VCaP (cell line): ENCODE data around the gene BOK.

Experiments
- H3K27ac ChIP-seq: fragments of 450-650 bp; 2 replicates; pipeline ENCODE4 v1.5.1; 2017
- TF ChIP-seq, protein P1 (sequence below): fragments of 450-650 bp; conservative IDR thresholded peaks from 2 replicates; pipeline ENCODE4 v1.5.1; 2017; ENCODE audit warnings: mild to moderate bottlenecking, moderate library complexity

BOK gene

DNA sequence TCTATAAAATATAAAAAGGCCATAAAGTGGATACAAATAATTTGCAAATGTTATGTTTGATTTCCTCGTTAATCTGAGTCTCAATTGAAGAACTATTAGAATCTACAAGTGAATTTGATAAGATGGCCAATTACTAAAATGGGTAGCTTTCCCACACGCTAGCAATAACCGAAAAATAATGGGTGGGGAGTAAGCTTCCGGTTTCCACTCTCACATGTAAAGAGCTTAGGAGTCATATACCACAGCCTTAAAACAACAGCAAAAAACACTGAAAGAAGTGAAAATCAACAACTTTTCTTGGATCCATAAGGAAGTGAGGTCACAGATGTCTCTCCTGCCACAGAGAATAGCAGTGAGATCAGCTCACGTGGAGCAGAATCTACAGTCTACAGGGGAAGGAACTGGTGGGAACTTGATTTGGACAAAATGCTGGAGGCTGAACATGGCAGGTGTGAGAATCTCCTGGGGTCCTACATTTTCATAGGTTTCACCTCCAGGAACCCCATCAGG is 59.8 kb downstream of the BOK start:
- TF ChIP-seq, protein P1, sequence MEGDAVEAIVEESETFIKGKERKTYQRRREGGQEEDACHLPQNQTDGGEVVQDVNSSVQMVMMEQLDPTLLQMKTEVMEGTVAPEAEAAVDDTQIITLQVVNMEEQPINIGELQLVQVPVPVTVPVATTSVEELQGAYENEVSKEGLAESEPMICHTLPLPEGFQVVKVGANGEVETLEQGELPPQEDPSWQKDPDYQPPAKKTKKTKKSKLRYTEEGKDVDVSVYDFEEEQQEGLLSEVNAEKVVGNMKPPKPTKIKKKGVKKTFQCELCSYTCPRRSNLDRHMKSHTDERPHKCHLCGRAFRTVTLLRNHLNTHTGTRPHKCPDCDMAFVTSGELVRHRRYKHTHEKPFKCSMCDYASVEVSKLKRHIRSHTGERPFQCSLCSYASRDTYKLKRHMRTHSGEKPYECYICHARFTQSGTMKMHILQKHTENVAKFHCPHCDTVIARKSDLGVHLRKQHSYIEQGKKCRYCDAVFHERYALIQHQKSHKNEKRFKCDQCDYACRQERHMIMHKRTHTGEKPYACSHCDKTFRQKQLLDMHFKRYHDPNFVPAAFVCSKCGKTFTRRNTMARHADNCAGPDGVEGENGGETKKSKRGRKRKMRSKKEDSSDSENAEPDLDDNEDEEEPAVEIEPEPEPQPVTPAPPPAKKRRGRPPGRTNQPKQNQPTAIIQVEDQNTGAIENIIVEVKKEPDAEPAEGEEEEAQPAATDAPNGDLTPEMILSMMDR: no peak
- peak overlapping the region; percentile 87 for H3K27ac ChIP-seq

DNA sequence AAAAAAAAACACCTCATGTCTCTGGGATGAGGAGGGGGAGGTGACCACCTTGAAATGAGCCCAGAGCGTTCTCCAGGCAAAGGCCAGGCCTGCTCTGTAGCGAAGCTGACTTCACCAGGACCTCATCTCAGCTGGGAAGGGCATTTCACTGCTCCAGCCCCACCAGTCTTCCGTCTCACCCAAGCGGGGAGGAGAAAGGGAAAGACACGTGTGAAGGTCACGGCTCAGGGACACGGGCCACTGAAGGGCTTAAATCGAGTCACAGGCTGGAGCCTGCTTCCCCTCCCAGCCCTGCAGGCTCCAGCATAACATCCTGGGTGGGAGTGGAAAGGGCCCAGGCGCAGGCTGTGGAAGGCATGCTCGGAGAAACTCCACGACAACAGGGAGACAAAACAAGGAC is 60.3 kb downstream of the BOK start:
- TF ChIP-seq, protein P1: no peak
- H3K27ac ChIP-seq: peak overlapping the region; percentile 87

DNA sequence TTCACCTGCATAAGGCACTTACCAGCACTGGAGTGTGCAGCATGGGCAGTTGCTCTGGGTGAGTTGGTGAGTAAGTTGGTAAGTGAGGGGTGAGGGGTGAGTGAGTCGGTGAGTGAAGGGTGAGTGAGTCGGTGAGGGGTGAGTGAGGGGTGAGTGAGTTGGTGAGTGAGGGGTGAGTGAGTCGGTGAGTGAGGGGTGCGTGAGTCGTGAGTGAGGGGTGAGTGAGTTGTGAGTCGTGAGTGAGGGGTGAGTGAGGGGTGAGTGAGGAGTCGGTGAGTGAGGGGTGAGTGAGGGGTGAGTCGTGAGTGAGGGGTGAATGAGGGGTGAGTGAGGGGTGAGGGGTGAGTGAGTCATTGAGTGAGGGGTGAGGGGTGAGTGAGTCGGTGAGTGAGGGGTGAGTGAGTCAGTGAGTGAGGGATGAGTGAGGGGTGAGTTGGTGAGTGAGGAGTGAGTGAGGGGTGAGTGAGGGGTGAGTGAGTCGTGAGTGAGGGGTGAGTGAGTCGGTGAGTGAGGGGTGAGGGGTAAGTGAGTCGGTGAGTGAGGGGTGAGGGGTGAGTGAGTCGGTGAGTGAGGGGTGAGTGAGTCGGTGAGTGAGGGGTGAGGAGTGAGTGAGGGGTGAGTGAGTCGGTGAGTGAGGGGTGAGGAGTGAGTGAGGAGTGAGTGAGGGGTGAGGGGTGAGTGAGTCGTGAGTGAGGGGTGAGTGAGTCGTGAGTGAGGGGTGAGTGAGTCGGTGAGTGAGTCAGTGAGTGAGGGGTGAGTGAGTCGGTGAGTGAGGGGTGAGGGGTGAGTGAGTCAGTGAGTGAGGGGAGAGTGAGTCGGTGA is 61.3 kb downstream of the BOK start:
- TF ChIP-seq, protein P1: no peak

DNA sequence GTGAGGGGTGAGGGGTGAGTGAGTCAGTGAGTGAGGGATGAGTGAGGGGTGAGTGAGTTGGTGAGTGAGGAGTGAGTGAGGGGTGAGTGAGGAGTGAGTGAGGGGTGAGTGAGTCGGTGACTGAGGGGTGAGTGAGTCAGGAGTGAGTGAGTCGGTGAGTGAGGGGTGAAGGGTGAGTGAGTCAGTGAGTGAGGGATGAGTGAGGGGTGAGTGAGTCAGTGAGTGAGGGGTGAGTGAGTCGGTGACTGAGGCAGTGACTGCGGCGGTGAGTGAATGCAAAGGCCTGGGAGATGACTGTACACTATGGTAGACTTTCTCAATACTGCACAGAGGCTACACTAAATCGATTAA is 61.8 kb downstream of the BOK start:
- TF ChIP-seq, protein P1: no peak
- no peak overlapping the region for H3K27ac ChIP-seq

More for the DNA sequence above, 61.3 kb downstream of the BOK start:
- H3K27ac ChIP-seq: no peak overlapping the region
